ENCODE measurements around the gene SPATA20. TPM values are rescaled to one million over a fixed set of nuclear protein-coding genes. Genes with fewer than 3 reads are reported as not detected.

SPATA20 gene
- total RNA-seq, 2 experiments from 2014 or later, result 34.8 to 35.0 TPM

- CTCF ChIA-PET, result interaction anchor here (0.6 kb wide), 1 partner anchor 479 kb away, joined by 7 read pairs; no protein-coding TSS in a partner anchor
- POLR2A ChIA-PET, result no interaction called here
These were observed 18.7 kb downstream of the SPATA20 start for GRCh38 chr17:50565402-50566350.

- CTCF ChIA-PET, result interaction anchor here (0.6 kb wide), 1 partner anchor 480 kb away, joined by 7 read pairs; no protein-coding TSS in a partner anchor
- POLR2A ChIA-PET, result no interaction called here
These were observed 19.9 kb downstream of the SPATA20 start for GRCh38 chr17:50566886-50567285.

- POLR2A ChIA-PET, result no interaction called here
- CTCF ChIA-PET, result interaction anchor here (0.8 kb wide), 1 partner anchor 58 kb away, joined by 3 read pairs; no protein-coding TSS in a partner anchor
These were observed 21.7 kb downstream of the SPATA20 start for GRCh38 chr17:50568659-50569058.

- ChIA-PET CTCF (no interaction called here), POLR2A (no interaction called here)
These were observed 22.6 kb downstream of the SPATA20 start for GRCh38 chr17:50569592-50569991.

- ChIA-PET CTCF (interaction anchor here (0.6 kb wide), 1 partner anchor 55 kb away, joined by 4 read pairs; no protein-coding TSS in a partner anchor), POLR2A (no interaction called here)
These were observed 23.1 kb downstream of the SPATA20 start for GRCh38 chr17:50570032-50570431.

- ChIA-PET CTCF (interaction anchor here (0.6 kb wide), 1 partner anchor 55 kb away, joined by 4 read pairs; no protein-coding TSS in a partner anchor), POLR2A (no interaction called here)
These were observed 23.6 kb downstream of the SPATA20 start for GRCh38 chr17:50570528-50570927.

- ChIA-PET CTCF (interaction anchor here (0.5 kb wide), 1 partner anchor 741 kb away, joined by 3 read pairs; no protein-coding TSS in a partner anchor), POLR2A (no interaction called here)
These were observed 24.7 kb downstream of the SPATA20 start for GRCh38 chr17:50571681-50572080.

GRCh38 chr17:50572541-50572940, 25.6 kb downstream of the SPATA20 start:
- CTCF ChIA-PET, result no interaction called here
- POLR2A ChIA-PET, result no interaction called here

- ChIA-PET POLR2A (interaction anchor here (0.6 kb wide), 1 partner anchor 11 kb away, joined by 3 read pairs; no protein-coding TSS in a partner anchor), CTCF (no interaction called here)
These were observed 27.1 kb downstream of the SPATA20 start for GRCh38 chr17:50573866-50574611.

GRCh38 chr17:50575581-50576210, 28.7 kb downstream of the SPATA20 start:
- CTCF ChIA-PET, result interaction anchor here (0.5 kb wide), 1 partner anchor 129 kb away, joined by 3 read pairs; no protein-coding TSS in a partner anchor
- POLR2A ChIA-PET, result no interaction called here

- POLR2A ChIA-PET, result no interaction called here
- CTCF ChIA-PET, result no interaction called here
These were observed 29.9 kb downstream of the SPATA20 start for GRCh38 chr17:50576864-50577263.

GRCh38 chr17:50577451-50577954, 30.5 kb downstream of the SPATA20 start:
- POLR2A ChIA-PET, result no interaction called here

GRCh38 chr17:50578173-50578572, 31.2 kb downstream of the SPATA20 start:
- POLR2A ChIA-PET, result no interaction called here
- CTCF ChIA-PET, result no interaction called here

More at GRCh38 chr17:50577451-50577954, 30.5 kb downstream of the SPATA20 start:
- CTCF ChIA-PET, result no interaction called here

GRCh38 chr17:50579399-50579798, 32.4 kb downstream of the SPATA20 start:
- ChIA-PET CTCF (no interaction called here), POLR2A (no interaction called here)

GRCh38 chr17:50580646-50581045, 33.7 kb downstream of the SPATA20 start:
- ChIA-PET POLR2A (no interaction called here), CTCF (no interaction called here)

- CTCF ChIA-PET, result no interaction called here
- POLR2A ChIA-PET, result no interaction called here
These were observed 34.3 kb downstream of the SPATA20 start for GRCh38 chr17:50581316-50581715.

- ChIA-PET CTCF (no interaction called here), POLR2A (no interaction called here)
These were observed 35.8 kb downstream of the SPATA20 start for GRCh38 chr17:50582741-50583140.

GRCh38 chr17:50583641-50584040, 36.7 kb downstream of the SPATA20 start:
- POLR2A ChIA-PET, result no interaction called here
- CTCF ChIA-PET, result no interaction called here

- CTCF ChIA-PET, result no interaction called here
These were observed 37.1 kb downstream of the SPATA20 start for GRCh38 chr17:50584116-50584515.

GRCh38 chr17:50584749-50585148, 37.8 kb downstream of the SPATA20 start:
- ChIA-PET POLR2A (no interaction called here), CTCF (no interaction called here)

More at GRCh38 chr17:50584116-50584515, 37.1 kb downstream of the SPATA20 start:
- POLR2A ChIA-PET, result no interaction called here
